Measurements from ENCODE around the gene FOXM1.

Gene FOXM1

DNA sequence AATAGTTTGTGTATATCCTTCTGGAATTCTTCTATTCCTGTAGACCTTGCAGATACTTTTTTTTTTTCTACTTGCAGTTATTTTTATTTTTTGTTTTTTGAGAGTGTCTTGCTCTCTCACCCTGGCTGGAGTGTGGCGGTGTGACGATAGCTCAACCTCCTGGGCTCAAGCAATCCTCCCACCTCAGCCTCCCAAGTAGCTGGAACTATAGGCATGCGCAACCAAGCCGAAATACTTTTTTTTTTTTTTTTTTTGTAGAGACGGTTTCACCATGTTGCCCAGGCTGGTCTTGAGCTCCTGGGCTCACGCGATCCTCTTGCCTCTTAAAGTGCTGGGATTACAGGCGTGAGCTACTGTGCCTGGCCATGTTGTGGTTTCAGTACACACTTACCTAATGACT, 23.7 kb upstream of the FOXM1 start:
- Histone ChIP-seq H3K27me3 (ENCODE audit: control insufficient read depth, low read length) (no peaks in the 10 kb centered on the region), H4K20me1 (ENCODE audit: control insufficient read depth, insufficient read depth, low read depth, low read length) (no peaks in the 10 kb centered on the region), H3K4me3 (ENCODE audit: low read length) (no peak overlapping the region), H3K27ac (ENCODE audit: low read depth, low read length) (no peak overlapping the region), H3K9me2 (replicated peaks; ENCODE audit: control insufficient read depth, low read length) (no peaks in the 10 kb centered on the region), H3K36me3 (ENCODE audit: control insufficient read depth, low read length) (no peaks in the 10 kb centered on the region), H3F3A (ENCODE audit: control insufficient read depth, insufficient read depth) (no peaks in the 10 kb centered on the region), H3K9me3 (ENCODE audit: control insufficient read depth, insufficient read depth, low read length) (no peaks in the 10 kb centered on the region), H3K79me2 (ENCODE audit: control insufficient read depth, low read length) (peaks cover 9% of the 10 kb centered on the region; the same call in 1 of the 2 replicates), H3K4me2 (ENCODE audit: low read length) (no peak overlapping the region), H3K4me1 (ENCODE audit: control insufficient read depth, low read length) (peaks cover 8% of the 10 kb centered on the region)
- TF ChIP-seq EZH2phosphoT487 (IDR thresholded peaks at IDR 0.05; ENCODE audit: borderline replicate concordance, low read length), result no peak
- TF ChIP-seq, protein P1, sequence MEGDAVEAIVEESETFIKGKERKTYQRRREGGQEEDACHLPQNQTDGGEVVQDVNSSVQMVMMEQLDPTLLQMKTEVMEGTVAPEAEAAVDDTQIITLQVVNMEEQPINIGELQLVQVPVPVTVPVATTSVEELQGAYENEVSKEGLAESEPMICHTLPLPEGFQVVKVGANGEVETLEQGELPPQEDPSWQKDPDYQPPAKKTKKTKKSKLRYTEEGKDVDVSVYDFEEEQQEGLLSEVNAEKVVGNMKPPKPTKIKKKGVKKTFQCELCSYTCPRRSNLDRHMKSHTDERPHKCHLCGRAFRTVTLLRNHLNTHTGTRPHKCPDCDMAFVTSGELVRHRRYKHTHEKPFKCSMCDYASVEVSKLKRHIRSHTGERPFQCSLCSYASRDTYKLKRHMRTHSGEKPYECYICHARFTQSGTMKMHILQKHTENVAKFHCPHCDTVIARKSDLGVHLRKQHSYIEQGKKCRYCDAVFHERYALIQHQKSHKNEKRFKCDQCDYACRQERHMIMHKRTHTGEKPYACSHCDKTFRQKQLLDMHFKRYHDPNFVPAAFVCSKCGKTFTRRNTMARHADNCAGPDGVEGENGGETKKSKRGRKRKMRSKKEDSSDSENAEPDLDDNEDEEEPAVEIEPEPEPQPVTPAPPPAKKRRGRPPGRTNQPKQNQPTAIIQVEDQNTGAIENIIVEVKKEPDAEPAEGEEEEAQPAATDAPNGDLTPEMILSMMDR (IDR thresholded peaks at IDR 0.05; ENCODE audit: low read depth, low read length, poor library complexity, severe bottlenecking), result no peak

DNA sequence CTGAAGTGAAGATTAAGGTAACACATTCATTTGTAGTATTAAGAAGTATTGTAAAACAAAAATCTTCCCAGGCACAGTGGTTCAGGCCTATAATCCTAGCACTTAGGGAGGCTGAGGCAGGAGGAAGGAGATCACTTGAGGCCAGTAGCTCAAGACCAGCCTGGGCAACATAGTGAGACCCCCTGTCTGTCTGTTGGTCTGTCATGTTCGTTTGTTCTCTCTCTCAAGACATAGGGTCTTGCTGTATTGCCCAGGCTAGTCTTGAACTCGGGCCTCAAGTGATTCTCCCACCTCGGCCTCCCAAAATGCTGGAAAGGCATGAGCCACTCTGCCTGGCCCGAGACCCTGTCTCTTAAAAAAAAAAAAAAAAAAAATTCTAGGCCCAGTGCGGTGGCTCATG, 20.4 kb upstream of the FOXM1 start:
- Histone ChIP-seq H3K36me3 (ENCODE audit: control insufficient read depth, low read length) (no peaks in the 10 kb centered on the region), H3K4me1 (ENCODE audit: control insufficient read depth, low read length) (no peaks in the 10 kb centered on the region), H3K79me2 (ENCODE audit: control insufficient read depth, low read length) (peaks cover 12% of the 10 kb centered on the region; the same call in 1 of the 2 replicates), H3K27ac (ENCODE audit: low read depth, low read length) (no peak overlapping the region), H3K27me3 (ENCODE audit: control insufficient read depth, low read length) (no peaks in the 10 kb centered on the region), H4K20me1 (ENCODE audit: control insufficient read depth, insufficient read depth, low read depth, low read length) (no peaks in the 10 kb centered on the region), H3K4me3 (ENCODE audit: low read length) (no peak overlapping the region), H3F3A (ENCODE audit: control insufficient read depth, insufficient read depth) (no peaks in the 10 kb centered on the region), H3K9me2 (replicated peaks; ENCODE audit: control insufficient read depth, low read length) (no peaks in the 10 kb centered on the region), H3K9me3 (ENCODE audit: control insufficient read depth, insufficient read depth, low read length) (no peaks in the 10 kb centered on the region), H3K4me2 (ENCODE audit: low read length) (no peak overlapping the region)
- TF ChIP-seq, protein P1 (IDR thresholded peaks at IDR 0.05; ENCODE audit: low read depth, low read length, poor library complexity, severe bottlenecking), result no peak
- TF ChIP-seq EZH2phosphoT487 (IDR thresholded peaks at IDR 0.05; ENCODE audit: borderline replicate concordance, low read length), result no peak

DNA sequence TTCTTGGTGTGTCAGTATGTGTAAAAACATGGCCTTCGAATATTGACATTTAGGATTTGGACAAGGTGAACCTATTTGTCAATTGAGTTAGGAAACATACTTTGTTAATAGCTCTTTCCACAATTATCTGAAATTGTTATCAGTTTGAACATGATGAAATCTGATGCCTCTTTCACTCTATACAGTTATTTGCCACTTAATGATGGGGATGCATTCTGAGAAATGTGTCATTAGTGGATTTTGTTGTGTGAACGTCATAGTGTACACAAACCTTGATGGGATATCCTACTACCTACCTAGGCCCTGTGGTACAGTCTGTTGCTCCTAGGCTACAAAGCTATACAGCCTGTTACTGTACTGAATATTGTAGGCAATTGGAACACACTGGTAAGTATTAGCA, 18.5 kb upstream of the FOXM1 start:
- H3K36me3 ChIP-seq (ENCODE audit: control insufficient read depth, low read length), result no peaks in the 10 kb centered on the region
- H3K9me3 ChIP-seq (ENCODE audit: control insufficient read depth, insufficient read depth, low read length), result no peaks in the 10 kb centered on the region
- no peaks in the 10 kb centered on the region for H3K27me3 ChIP-seq (ENCODE audit: control insufficient read depth, low read length)
- peaks cover 3% of the 10 kb centered on the region; the same call in 1 of the 2 replicates for H3F3A ChIP-seq (ENCODE audit: control insufficient read depth, insufficient read depth)
- H3K79me2 ChIP-seq (ENCODE audit: control insufficient read depth, low read length), result peaks cover 27% of the 10 kb centered on the region
- H4K20me1 ChIP-seq (ENCODE audit: control insufficient read depth, insufficient read depth, low read depth, low read length), result no peaks in the 10 kb centered on the region
- no peaks in the 10 kb centered on the region for H3K9me2 ChIP-seq (replicated peaks; ENCODE audit: control insufficient read depth, low read length)
- peaks cover 9% of the 10 kb centered on the region for H3K4me1 ChIP-seq (ENCODE audit: control insufficient read depth, low read length)
- no peak overlapping the region for H3K4me2 ChIP-seq (ENCODE audit: low read length)
- no peak overlapping the region for H3K4me3 ChIP-seq (ENCODE audit: low read length)
- H3K27ac ChIP-seq (ENCODE audit: low read depth, low read length), result no peak overlapping the region
- TF ChIP-seq EZH2phosphoT487 (IDR thresholded peaks at IDR 0.05; ENCODE audit: borderline replicate concordance, low read length), result no peak
- TF ChIP-seq, protein P1 (IDR thresholded peaks at IDR 0.05; ENCODE audit: low read depth, low read length, poor library complexity, severe bottlenecking), result no peak
